Heart right ventricle (tissue), 16 donors: Measurements from ENCODE around the gene RGS9BP. TPM values are rescaled to one million over a fixed set of nuclear protein-coding genes. Genes with fewer than 3 reads are reported as not detected.

Experiments
- ATAC-seq, 8 donors: fragments of 200-7000 bp; cut with Tn5 transposase; one replicate each; pipeline ENCODE4 v1.9.1; 2020; ENCODE audit warnings: mild to moderate bottlenecking in 8 of 8, moderate library complexity in 8 of 8, moderate number of reproducible peaks in 1 of 8
- DNase-seq, 2 donors: peaks; one replicate each; pipeline ENCODE4 v3.0.0-alpha.2; 2020
- H3K27ac ChIP-seq, 10 donors: fragments of 200-600 bp; sonication (generic) in 2 of 10; one replicate each; pipeline versions ENCODE4 v1.5.0 to v1.8.0; 2020 to 2022; ENCODE audit warnings: mild to moderate bottlenecking in 3 of 10
- H3K27me3 ChIP-seq, 7 donors: fragments of 200-600 bp; one replicate each; pipeline ENCODE4 v1.8.0; 2021 to 2022; ENCODE audit warnings: mild to moderate bottlenecking in 2 of 7
- H3K36me3 ChIP-seq, 9 donors: fragments of 200-600 bp; sonication (generic) in 1 of 9; one replicate each; pipeline versions ENCODE4 v1.5.0 to v1.8.0; 2020 to 2022; ENCODE audit warnings: mild to moderate bottlenecking in 2 of 9
- H3K4me1 ChIP-seq, 9 donors: fragments of 200-600 bp; sonication (generic) in 1 of 9; one replicate each; pipeline versions ENCODE4 v1.5.0 to v1.8.0; 2020 to 2022; ENCODE audit warnings: mild to moderate bottlenecking in 4 of 9
- H3K4me3 ChIP-seq, 10 donors: fragments of 200-600 bp; sonication (generic) in 2 of 10; one replicate each; pipeline versions ENCODE4 v1.5.0 to v1.8.0; 2020 to 2022; ENCODE audit warnings: mild to moderate bottlenecking in 7 of 10, moderate library complexity in 2 of 10
- H3K9me3 ChIP-seq, 11 donors: fragments of 200-600 bp in 10 of 11; sonication (generic) in 2 of 11; one replicate each; pipeline versions ENCODE4 v1.5.0 to v1.8.0; 2013 to 2022; ENCODE audit warnings: mild to moderate bottlenecking in 2 of 11, control low read depth in 1 of 11, moderate library complexity in 1 of 11
- WGBS, 2 donors: extraction: QIAGEN DNeasy Blood & Tissue Kit; methylation state at CpG; one replicate each; pipeline ENCODE4 v1.1.7; 2013; ENCODE audit warnings: inconsistent platforms in 1 of 2; 5-methylcytosine and 5-hydroxymethylcytosine counted together
- intact Hi-C, 10 donors: fragments of 100-400 bp; cut with DNase I; formaldehyde crosslinking; loops; one replicate each; pipeline versions ENCODE4 v1.11.1 to v1.14.2; 2022
- polyA plus RNA-seq, 2 donors: library from polyadenylated mRNA; stranded (reverse); fragments of 200-250 nt; gene quantifications; one replicate each; pipeline ENCODE4 v1.2.3, GENCODE V29; 2013
- total RNA-seq, 10 donors: library from RNA; stranded (reverse); fragmentation: NEBNext Ultra II Directional in 3 of 10; extraction: Animal tissue kit (Norgen Biotek cat#: 25700) in 3 of 10; gene quantifications; one replicate each; pipeline versions ENCODE4 v1.2.1 to v1.2.4, GENCODE V29; 2021 to 2023
- TF ChIP-seq, protein P1 (sequence below), 9 donors: fragments of 200-600 bp; sonication (generic) in 2 of 9; IDR thresholded peaks; one replicate each; pipeline versions ENCODE4 v1.5.0 to v1.8.0; 2021 to 2022; ENCODE audit warnings: antibody characterized with exemption in 9 of 9, mild to moderate bottlenecking in 5 of 9, moderate library complexity in 1 of 9
- donor health status: Arrhythmogenic right ventricular cardiomyopathy.
- donor health status: ischemic (EF 13 %, LVEDD 7.1; RV severe dilation, severe dysfunction).
- donor health status: healthy with polysubstance abuse.
- donor health status: DM: no; HTN: yes; CAD: no.
- donor health status: DM: no; HTN: no; CAD: no.
- donor health status: ischemic (EF 25% LVEDD 6.9; RV normal size, moderate dysfunction).
- donor health status: ischemic (EF 25% LVEDD 5.7; RV mildly dilated, moderate dysfunction).
- donor health status: healthy.
- donor health status: DM: yes; HTN: yes; CAD: no.
- donor health status: Ischemic cardiomyopathy.
- donor health status: ischemic (EF 35%, LVEDD 5.7; RV mildly dilated, moderate dysfunction).
- donor health status: nonischemic (EF 11% LVEDD 7.7; RV severe dilation, severe dysfunction).
- donor health status: DM: yes; HTN: yes; CAD: no.
- donor health status: PGD.
- donor health status: ischemic (EF 29% LVEDD 5.4; RV normal size, mild dysfunction).
- donor health status: nonischemic (EF 23%, LVEDD 6.1; RV moderate dilation, normal function).

Gene RGS9BP
- total and polyA plus RNA-seq, 12 donors: 0.43 to 13.5 (median 4.2) TPM

DNA sequence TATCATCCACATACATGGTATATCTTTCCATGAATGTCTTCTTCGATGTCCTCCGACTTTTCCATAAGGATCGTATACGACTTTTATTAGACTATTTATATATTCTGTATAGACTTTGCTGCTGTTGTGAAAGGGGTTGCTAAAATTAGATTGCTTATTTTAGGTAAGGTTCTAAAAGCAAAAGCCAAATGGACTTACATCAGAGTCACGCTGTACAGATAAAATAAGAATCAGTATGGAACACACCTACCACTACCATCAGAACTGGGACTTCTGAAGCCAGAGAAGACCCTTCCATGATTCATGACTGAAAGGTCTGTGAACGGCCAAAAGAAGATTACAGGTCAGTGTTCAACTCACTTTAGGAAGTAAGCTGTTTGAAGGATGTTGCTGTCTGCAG is 9.6 kb upstream of the RGS9BP start:
- intact Hi-C loops: no loop called here
- Histone ChIP-seq H3K36me3 (peaks cover 0 to 11% (median 3%) of the 10 kb centered on the region in 9 donors), H3K9me3 (no peaks in the 10 kb centered on the region), H3K27me3 (no peaks in the 10 kb centered on the region), H3K27ac (peak overlapping the region in 9 of 10 donors; percentile 11 to 70 (median 59)), H3K4me3 (peak overlapping the region in 7 of 10 donors; percentile 1 to 37 (median 17)), H3K4me1 (peaks cover 0 to 41% (median 15%) of the 10 kb centered on the region in 9 donors)
- peak in 7 of 8 donors; percentile 44 to 80 (median 71) for ATAC-seq
- TF ChIP-seq, protein P1, sequence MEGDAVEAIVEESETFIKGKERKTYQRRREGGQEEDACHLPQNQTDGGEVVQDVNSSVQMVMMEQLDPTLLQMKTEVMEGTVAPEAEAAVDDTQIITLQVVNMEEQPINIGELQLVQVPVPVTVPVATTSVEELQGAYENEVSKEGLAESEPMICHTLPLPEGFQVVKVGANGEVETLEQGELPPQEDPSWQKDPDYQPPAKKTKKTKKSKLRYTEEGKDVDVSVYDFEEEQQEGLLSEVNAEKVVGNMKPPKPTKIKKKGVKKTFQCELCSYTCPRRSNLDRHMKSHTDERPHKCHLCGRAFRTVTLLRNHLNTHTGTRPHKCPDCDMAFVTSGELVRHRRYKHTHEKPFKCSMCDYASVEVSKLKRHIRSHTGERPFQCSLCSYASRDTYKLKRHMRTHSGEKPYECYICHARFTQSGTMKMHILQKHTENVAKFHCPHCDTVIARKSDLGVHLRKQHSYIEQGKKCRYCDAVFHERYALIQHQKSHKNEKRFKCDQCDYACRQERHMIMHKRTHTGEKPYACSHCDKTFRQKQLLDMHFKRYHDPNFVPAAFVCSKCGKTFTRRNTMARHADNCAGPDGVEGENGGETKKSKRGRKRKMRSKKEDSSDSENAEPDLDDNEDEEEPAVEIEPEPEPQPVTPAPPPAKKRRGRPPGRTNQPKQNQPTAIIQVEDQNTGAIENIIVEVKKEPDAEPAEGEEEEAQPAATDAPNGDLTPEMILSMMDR (IDR thresholded peaks at IDR 0.05): no peak
- no peak for DNase-seq
- 57 to 68% methylated on average over 6 of the region's 6 CpGs for WGBS, 2 donors

DNA sequence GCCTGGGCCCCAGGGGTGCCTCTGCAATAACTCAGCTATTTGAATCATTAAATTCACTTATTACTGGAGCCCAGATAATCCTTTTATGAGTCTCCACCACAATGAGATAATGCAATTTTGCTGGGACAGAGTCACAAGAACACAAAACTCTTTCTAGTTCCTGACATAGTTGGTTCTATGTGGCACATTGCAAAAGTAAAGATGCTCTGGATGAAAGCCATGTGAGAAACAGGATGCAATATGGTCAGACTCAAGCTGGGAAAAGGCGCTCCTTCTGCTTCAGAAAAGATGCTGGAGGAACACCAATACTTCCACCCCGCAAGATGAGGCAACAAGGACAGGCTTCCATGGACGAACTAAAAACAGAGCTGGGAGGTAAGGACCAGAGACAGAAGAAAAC is 6.3 kb upstream of the RGS9BP start:
- no peaks in the 10 kb centered on the region for H3K27me3 ChIP-seq
- intact Hi-C loops: no loop called here
- 79 to 93% methylated on average over 3 of the region's 3 CpGs for WGBS, 2 donors
- TF ChIP-seq, protein P1 (IDR thresholded peaks at IDR 0.05): no peak
- no peaks in the 10 kb centered on the region for H3K9me3 ChIP-seq
- DNase-seq (no peak), ATAC-seq (no peak)
- H3K27ac ChIP-seq: peak overlapping the region in 2 of 10 donors; percentile 7 to 39
- peaks cover 0 to 59% (median 36%) of the 10 kb centered on the region in 9 donors for H3K4me1 ChIP-seq
- H3K4me3 ChIP-seq: no peak overlapping the region
- peaks cover 0 to 15% (median 3%) of the 10 kb centered on the region in 9 donors for H3K36me3 ChIP-seq

DNA sequence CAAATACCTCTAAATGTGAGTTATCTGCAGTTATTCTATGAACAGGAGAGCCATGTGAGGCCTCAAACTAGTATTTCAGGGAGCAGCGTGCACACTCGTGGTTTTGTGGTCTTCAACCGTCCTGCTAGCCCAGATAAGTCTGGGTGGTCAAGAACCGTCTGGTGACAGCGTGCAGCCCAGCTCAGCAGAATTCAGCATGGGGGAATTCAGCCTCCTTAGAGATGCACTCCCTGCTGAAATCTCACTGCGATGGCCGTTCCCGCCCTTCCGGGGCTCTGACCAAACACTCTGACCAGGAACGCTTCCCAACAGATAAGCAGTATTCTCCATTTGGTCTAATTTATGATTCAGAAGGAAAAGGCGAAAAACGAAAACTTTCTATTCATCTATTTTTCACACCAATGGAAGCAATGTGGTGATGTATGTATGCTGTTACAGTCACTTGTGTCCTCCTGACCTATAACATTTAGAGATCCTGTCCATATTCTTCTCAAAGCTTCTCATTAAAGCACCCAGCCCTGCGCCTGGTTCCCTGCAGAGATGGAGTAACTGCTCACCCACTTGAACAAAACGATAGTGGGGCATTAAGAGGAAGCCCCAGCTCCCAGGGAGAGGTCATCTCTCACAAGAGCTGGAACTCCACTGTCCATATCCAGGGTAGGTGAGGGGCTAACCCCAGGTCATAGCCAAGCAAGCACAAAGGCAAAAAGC is 3.6 kb upstream of the RGS9BP start:
- WGBS, 2 donors: 75 to 82% methylated on average over 14 of the region's 14 CpGs
- TF ChIP-seq, protein P1 (IDR thresholded peaks at IDR 0.05): no peak
- Histone ChIP-seq H3K27ac (peak overlapping the region in 1 of 10 donors; percentile 48), H3K4me1 (peaks cover 4 to 65% (median 38%) of the 10 kb centered on the region in 9 donors), H3K27me3 (peaks cover 0 to 15% (median 6%) of the 10 kb centered on the region in 7 donors), H3K9me3 (no peaks in the 10 kb centered on the region), H3K36me3 (peaks cover 0 to 10% (median 2%) of the 10 kb centered on the region in 9 donors), H3K4me3 (no peak overlapping the region)
- DNase-seq (no peak), ATAC-seq (no peak)
- intact Hi-C loops: no loop called here

DNA sequence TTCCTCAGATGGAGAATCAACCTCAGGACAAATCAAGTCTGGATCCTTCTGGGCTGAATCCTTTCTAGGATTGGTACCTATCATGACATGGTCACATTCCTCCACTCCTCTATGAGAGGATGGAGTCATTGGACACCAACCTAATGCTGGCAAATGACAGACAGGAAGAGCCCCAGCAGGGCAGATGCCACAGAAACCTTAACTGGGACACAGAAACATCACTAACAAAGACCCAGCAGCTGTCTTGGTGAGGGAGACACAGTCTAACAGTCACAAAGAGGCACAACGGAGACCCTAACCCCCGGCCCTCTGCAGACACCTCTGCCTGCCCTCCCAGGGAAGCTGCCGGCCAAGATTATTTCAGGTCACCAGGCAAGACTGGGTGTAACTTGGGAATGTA is 2.8 kb upstream of the RGS9BP start:
- peaks cover 4 to 59% (median 38%) of the 10 kb centered on the region in 9 donors for H3K4me1 ChIP-seq
- H3K36me3 ChIP-seq: peaks cover 0 to 4% (median 0%) of the 10 kb centered on the region in 9 donors
- ATAC-seq (no peak), DNase-seq (no peak)
- 83 to 86% methylated on average over 3 of the region's 3 CpGs for WGBS, 2 donors
- H3K9me3 ChIP-seq: no peaks in the 10 kb centered on the region
- H3K27ac ChIP-seq: no peak overlapping the region
- intact Hi-C loops: no loop called here
- TF ChIP-seq, protein P1 (IDR thresholded peaks at IDR 0.05): no peak
- no peak overlapping the region for H3K4me3 ChIP-seq
- peaks cover 0 to 23% (median 8%) of the 10 kb centered on the region in 7 donors for H3K27me3 ChIP-seq
